ENCODE data around the gene CCDC191. TPM values are rescaled to one million over a fixed set of nuclear protein-coding genes. Genes with fewer than 3 reads are reported as not detected.
A peak's percentile ranks its signal among the peaks of the same experiment; 100 is the strongest.

CCDC191 gene
- total RNA-seq, 1 donor from 2014 or later = 15.6 TPM

- Mint-ChIP-seq H3K4me1 (ENCODE audit: low read depth) (no peaks in the 10 kb centered on the region), H3K27me3 (no peaks in the 10 kb centered on the region), H3K4me3 (ENCODE audit: low read depth) (no peak overlapping the region), H3K36me3 (ENCODE audit: insufficient read depth) (peaks cover 31% of the 10 kb centered on the region), H3K27ac (no peak overlapping the region), H3K9me3 (ENCODE audit: low read depth) (no peaks in the 10 kb centered on the region)
- DNase-seq (ENCODE audit: low spot score, unreplicated experiment) = no peak
- TF ChIP-seq CTCF (IDR thresholded peaks at IDR 0.05; ENCODE audit: unreplicated experiment) = no peak
Observed at GRCh38 chr3:114078126-114078525, 21.8 kb upstream of the CCDC191 start.

GRCh38 chr3:114076711-114077110 is 20.4 kb upstream of the CCDC191 start:
- no peak for TF ChIP-seq CTCF (IDR thresholded peaks at IDR 0.05; ENCODE audit: unreplicated experiment)
- peaks cover 30% of the 10 kb centered on the region for H3K36me3 Mint-ChIP-seq (ENCODE audit: insufficient read depth)

GRCh38 chr3:114071786-114072185 is 15.5 kb upstream of the CCDC191 start:
- Mint-ChIP-seq H3K4me3 (ENCODE audit: low read depth) (no peak overlapping the region), H3K27me3 (no peaks in the 10 kb centered on the region), H3K9me3 (ENCODE audit: low read depth) (no peaks in the 10 kb centered on the region), H3K27ac (no peak overlapping the region), H3K4me1 (ENCODE audit: low read depth) (no peaks in the 10 kb centered on the region), H3K36me3 (ENCODE audit: insufficient read depth) (peaks cover 26% of the 10 kb centered on the region)
- DNase-seq (ENCODE audit: low spot score, unreplicated experiment) = no peak
- TF ChIP-seq CTCF (IDR thresholded peaks at IDR 0.05; ENCODE audit: unreplicated experiment) = no peak

More at GRCh38 chr3:114076711-114077110, 20.4 kb upstream of the CCDC191 start:
- no peaks in the 10 kb centered on the region for H3K27me3 Mint-ChIP-seq
- no peak for DNase-seq (ENCODE audit: low spot score, unreplicated experiment)
- no peaks in the 10 kb centered on the region for H3K4me1 Mint-ChIP-seq (ENCODE audit: low read depth)
- H3K27ac Mint-ChIP-seq = peak overlapping the region; percentile 14
- no peaks in the 10 kb centered on the region for H3K9me3 Mint-ChIP-seq (ENCODE audit: low read depth)
- no peak overlapping the region for H3K4me3 Mint-ChIP-seq (ENCODE audit: low read depth)

- H3K4me3 Mint-ChIP-seq (ENCODE audit: low read depth) = no peak overlapping the region
- no peak overlapping the region for H3K27ac Mint-ChIP-seq
- TF ChIP-seq CTCF (IDR thresholded peaks at IDR 0.05; ENCODE audit: unreplicated experiment) = no peak
- no peaks in the 10 kb centered on the region for H3K9me3 Mint-ChIP-seq (ENCODE audit: low read depth)
- H3K4me1 Mint-ChIP-seq (ENCODE audit: low read depth) = no peaks in the 10 kb centered on the region
- H3K27me3 Mint-ChIP-seq = no peaks in the 10 kb centered on the region
- no peak for DNase-seq (ENCODE audit: low spot score, unreplicated experiment)
- peaks cover 18% of the 10 kb centered on the region for H3K36me3 Mint-ChIP-seq (ENCODE audit: insufficient read depth)
Observed at GRCh38 chr3:114068336-114068735, 12.0 kb upstream of the CCDC191 start.

GRCh38 chr3:114067804-114068203 is 11.5 kb upstream of the CCDC191 start:
- DNase-seq (ENCODE audit: low spot score, unreplicated experiment) = no peak
- Mint-ChIP-seq H3K4me3 (ENCODE audit: low read depth) (no peak overlapping the region), H3K9me3 (ENCODE audit: low read depth) (no peaks in the 10 kb centered on the region), H3K36me3 (ENCODE audit: insufficient read depth) (peaks cover 18% of the 10 kb centered on the region), H3K27ac (no peak overlapping the region), H3K27me3 (no peaks in the 10 kb centered on the region), H3K4me1 (ENCODE audit: low read depth) (no peaks in the 10 kb centered on the region)
- TF ChIP-seq CTCF (IDR thresholded peaks at IDR 0.05; ENCODE audit: unreplicated experiment) = no peak
